Central memory CD4-positive, alpha-beta T cell (primary cell): ENCODE measurements around the gene CBFB.
A peak's percentile ranks its signal among the peaks of the same experiment; 100 is the strongest.

Experiments
- DNase-seq: peaks from one replicate; pipeline ENCODE4 v3.0.0; 2022

Gene CBFB

GRCh38 chr16:67016681-67017420 is 12.1 kb upstream of the CBFB start:
- no peak for DNase-seq

- DNase-seq: no peak
Observed at GRCh38 chr16:67017421-67017750, 11.6 kb upstream of the CBFB start.

GRCh38 chr16:67017810-67018488 is 11.0 kb upstream of the CBFB start:
- peak; percentile 84 for DNase-seq

GRCh38 chr16:67019171-67019570 is 9.8 kb upstream of the CBFB start:
- no peak for DNase-seq

GRCh38 chr16:67021321-67021720 is 7.6 kb upstream of the CBFB start:
- no peak for DNase-seq

GRCh38 chr16:67022531-67023214 is 6.3 kb upstream of the CBFB start:
- no peak for DNase-seq

GRCh38 chr16:67023689-67024088 is 5.3 kb upstream of the CBFB start:
- DNase-seq: no peak

- no peak for DNase-seq
Observed at GRCh38 chr16:67024384-67025209, 4.4 kb upstream of the CBFB start.

GRCh38 chr16:67025210-67025550 is 3.8 kb upstream of the CBFB start:
- DNase-seq: no peak

- no peak for DNase-seq
Observed at GRCh38 chr16:67026570-67026969, 2.4 kb upstream of the CBFB start.

- no peak for DNase-seq
Observed at GRCh38 chr16:67027046-67027445, 1.9 kb upstream of the CBFB start.

GRCh38 chr16:67028167-67028695 is 718 bp upstream of the CBFB start:
- no peak for DNase-seq

GRCh38 chr16:67029254-67030096 is 526 bp downstream of the CBFB start:
- DNase-seq: peak; percentile 61

- no peak for DNase-seq
Observed at GRCh38 chr16:67030221-67030962, 1.4 kb downstream of the CBFB start.

GRCh38 chr16:67034487-67034886 is 5.5 kb downstream of the CBFB start:
- no peak for DNase-seq

- DNase-seq: no peak
Observed at GRCh38 chr16:67035364-67035763, 6.4 kb downstream of the CBFB start.

- DNase-seq: no peak
Observed at GRCh38 chr16:67036323-67036741, 7.4 kb downstream of the CBFB start.

GRCh38 chr16:67039260-67040020 is 10.5 kb downstream of the CBFB start:
- DNase-seq: no peak

GRCh38 chr16:67040166-67040565 is 11.2 kb downstream of the CBFB start:
- DNase-seq: no peak

GRCh38 chr16:67040906-67041305 is 12.0 kb downstream of the CBFB start:
- no peak for DNase-seq
